GM18499 (cell line): ENCODE data around the gene CIB4.

Source experiments
- ATAC-seq: cut with Tn5 transposase; IDR thresholded peaks from one replicate; pipeline ENCODE4 v1.9.1; 2021; ENCODE audit warnings: moderate number of reproducible peaks; ENCODE audit not compliant: insufficient read depth, unreplicated experiment

The CIB4 gene

GRCh38 chr2:26640781-26641564 is at the start of gene CIB4:
TSS of gene CIB4 (minus strand) at chr2:26641366. CDS start at chr2:26641314, 52 bp downstream.
- ATAC-seq, result no peak

- no peak for ATAC-seq
Measured at GRCh38 chr2:26687801-26688200, 46.6 kb upstream of the CIB4 start.

- ATAC-seq, result no peak
Measured at GRCh38 chr2:26687328-26687727, 46.2 kb upstream of the CIB4 start.

GRCh38 chr2:26685989-26686839 is 45.0 kb upstream of the CIB4 start:
- no peak for ATAC-seq

- ATAC-seq, result no peak
Measured at GRCh38 chr2:26685341-26685740, 44.2 kb upstream of the CIB4 start.

GRCh38 chr2:26683583-26683982 is 42.4 kb upstream of the CIB4 start:
- no peak for ATAC-seq

- no peak for ATAC-seq
Measured at GRCh38 chr2:26682155-26682554, 41.0 kb upstream of the CIB4 start.

- no peak for ATAC-seq
Measured at GRCh38 chr2:26681656-26682055, 40.5 kb upstream of the CIB4 start.

- ATAC-seq, result no peak
Measured at GRCh38 chr2:26679867-26680266, 38.7 kb upstream of the CIB4 start.

GRCh38 chr2:26678035-26678434 is 36.9 kb upstream of the CIB4 start:
- no peak for ATAC-seq

- ATAC-seq, result no peak
Measured at GRCh38 chr2:26675651-26676255, 34.6 kb upstream of the CIB4 start.

- ATAC-seq, result no peak
Measured at GRCh38 chr2:26674771-26675170, 33.6 kb upstream of the CIB4 start.

GRCh38 chr2:26674002-26674751 is 33.0 kb upstream of the CIB4 start:
- no peak for ATAC-seq

GRCh38 chr2:26672818-26673393 is 31.7 kb upstream of the CIB4 start:
- no peak for ATAC-seq

GRCh38 chr2:26672112-26672817 is 31.1 kb upstream of the CIB4 start:
- ATAC-seq, result no peak

GRCh38 chr2:26671691-26672090 is 30.5 kb upstream of the CIB4 start:
- ATAC-seq, result no peak

GRCh38 chr2:26670931-26671460 is 29.8 kb upstream of the CIB4 start:
- ATAC-seq, result no peak

- ATAC-seq, result no peak
Measured at GRCh38 chr2:26670171-26670570, 29.0 kb upstream of the CIB4 start.
